NCI-H1930 (cell line): ENCODE results near the gene C18orf63.

Experiments used
- DNase-seq, 2 experiments: peaks; one replicate each; lab custom pipeline; 2025; lab: John Stamatoyannopoulos, UW

The C18orf63 gene

DNA sequence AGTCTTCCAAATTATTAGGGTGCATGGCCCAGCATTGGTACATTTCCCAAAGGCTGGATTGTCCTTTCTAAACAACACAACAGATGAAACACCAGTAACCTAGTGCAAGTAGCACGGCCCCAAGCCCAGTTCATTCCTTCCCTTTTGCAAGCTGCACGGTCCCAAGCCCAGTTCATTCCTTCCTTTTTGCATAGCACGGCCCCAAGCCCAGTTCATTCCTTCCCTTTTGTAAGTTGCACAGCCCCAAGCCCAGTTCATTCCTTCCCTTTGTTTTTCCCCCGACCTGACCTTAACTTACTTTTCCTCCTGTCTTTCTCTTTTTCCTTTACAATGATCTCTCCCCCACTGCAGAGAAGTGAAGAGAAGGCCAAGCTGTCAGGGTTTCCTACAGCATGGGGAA lies 60.9 kb downstream of the C18orf63 start:
- no peak for DNase-seq

- no peak for DNase-seq
These were observed 62.1 kb downstream of the C18orf63 start for GRCh38 chr18:74377776-74378175.

- DNase-seq, result no peak
These were observed 62.6 kb downstream of the C18orf63 start for GRCh38 chr18:74378179-74378682.

DNA sequence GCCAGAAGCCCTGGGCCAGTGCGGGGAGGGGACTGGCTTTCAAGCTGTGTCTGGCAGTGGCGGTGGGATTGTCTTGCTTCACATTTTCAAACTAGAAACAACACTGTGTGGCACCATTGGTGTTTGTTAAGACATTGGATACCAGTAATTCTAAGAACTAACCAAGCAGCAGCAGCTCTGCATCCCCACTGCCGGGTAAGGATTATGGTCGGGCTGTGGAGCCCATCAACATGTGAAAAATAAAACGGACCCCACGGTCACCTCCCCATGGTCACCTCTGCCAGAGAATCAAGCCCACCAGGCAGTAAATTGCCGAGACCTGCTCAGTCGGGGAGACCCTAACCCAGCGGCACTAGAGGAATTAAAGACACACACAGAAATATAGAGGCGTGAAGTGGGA lies 65.3 kb downstream of the C18orf63 start:
- DNase-seq, result no peak

DNA sequence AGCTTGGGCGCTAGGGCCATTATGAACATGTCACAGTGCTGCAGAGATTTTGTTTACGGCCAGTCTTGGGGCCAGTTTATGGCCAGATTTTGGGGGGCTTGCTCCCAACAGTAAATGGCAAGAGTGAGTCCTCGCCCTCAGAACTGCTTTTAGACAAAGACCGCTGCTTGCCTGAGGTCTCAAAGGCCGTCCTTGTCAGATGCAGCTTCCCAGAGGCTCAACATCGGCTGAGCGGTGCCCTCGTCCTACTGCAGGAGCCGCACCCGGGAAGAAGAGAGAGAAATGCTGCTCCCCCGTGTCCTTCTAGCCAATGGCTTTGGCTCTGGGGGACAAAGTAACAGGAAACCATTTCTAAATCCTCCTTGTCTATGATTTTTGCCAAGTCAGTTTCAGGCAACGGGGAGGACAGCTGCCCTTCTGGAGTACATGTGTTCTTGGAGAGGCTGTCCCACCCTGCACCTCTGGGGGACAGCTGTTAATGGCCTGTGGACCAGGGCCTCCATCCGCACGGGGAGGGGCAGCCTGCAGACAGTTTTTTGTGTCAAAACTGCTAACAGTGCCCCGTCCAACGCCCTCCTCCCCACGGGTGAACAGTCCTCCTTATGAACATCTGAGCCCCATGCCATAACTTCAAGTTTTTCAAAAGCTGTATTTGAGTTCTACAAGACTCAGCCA lies 66.1 kb downstream of the C18orf63 start:
- DNase-seq, result no peak

GRCh38 chr18:74382481-74383017 lies 66.9 kb downstream of the C18orf63 start:
- no peak for DNase-seq

GRCh38 chr18:74387383-74387782 lies 71.7 kb downstream of the C18orf63 start:
- DNase-seq, result no peak

- no peak for DNase-seq
These were observed 72.6 kb downstream of the C18orf63 start for GRCh38 chr18:74388227-74388626.

DNA sequence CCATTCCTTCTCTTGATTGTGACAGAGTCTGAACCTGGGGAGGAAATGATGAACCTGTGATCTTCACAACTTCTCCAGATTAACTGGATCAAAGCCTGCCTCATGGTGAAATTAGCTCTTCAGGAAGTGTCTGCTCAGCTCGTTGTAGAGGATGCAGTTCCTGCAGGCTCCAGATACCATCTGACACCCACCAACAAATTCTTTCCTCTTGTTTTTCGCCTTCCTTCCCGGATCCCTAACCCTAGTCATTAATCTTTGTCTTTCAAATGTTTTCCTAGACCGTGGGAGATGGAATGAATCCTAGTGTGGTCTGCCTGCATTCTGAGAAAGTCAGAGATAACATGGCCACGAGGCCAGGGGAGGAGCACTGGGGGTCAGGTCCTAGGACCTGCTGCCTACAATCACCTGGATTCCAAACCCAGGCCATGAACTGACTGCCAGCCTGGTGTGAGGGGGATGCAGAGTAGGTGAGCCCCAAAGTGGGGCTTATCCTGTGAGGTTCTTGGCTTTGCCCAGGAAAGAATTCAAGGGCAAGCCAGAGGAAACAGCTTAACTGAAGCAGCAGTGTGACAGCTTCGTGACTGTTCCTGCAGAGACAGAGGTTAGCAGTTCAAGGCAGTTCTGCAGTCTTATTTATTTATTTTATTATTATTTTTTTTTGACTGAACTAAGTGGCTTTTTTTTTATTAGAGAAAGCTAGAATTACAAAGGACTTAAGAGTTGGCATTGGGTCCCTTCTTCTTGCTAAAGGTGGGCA lies 73.7 kb downstream of the C18orf63 start:
- DNase-seq, result no peak

DNA sequence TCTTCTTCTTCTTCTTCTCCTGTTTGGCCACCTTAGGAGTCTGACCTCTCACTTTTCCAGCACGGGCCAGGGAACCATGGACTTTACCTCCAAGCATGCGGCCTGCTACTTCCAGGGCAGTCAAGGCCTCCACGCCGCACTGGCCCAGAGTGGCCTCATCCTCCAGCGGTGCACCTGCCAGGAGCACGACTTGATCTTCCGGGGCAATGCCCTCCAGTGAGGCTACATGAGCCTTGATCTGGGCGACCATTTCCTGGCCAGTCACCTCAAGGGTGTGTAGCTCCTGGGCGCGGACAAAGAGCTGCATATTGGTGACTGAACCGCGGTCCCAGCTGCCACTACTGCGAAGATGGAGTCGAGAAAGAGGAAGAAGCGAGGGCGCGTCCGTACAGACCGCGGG lies 74.4 kb downstream of the C18orf63 start:
- DNase-seq, result no peak

DNA sequence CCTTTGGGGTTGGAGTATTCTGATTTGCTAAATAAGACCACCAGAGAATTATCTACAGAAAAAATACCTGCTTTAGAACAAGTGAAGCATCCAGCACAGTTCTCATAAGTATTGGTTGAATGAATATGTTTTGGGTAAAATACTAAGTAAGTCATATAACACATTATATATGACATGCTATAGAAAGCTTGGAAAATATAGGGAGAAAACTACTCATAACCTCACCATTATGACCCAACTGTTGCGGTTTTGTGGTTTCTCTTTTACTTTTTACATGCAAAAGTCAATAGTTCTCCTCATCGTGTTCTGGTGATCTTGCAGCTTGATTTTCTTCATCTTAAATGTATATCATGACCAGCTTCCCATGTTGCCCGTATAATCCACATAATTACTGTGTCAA lies 75.3 kb downstream of the C18orf63 start:
- no peak for DNase-seq

GRCh38 chr18:74392323-74392722 lies 76.7 kb downstream of the C18orf63 start:
- DNase-seq, result no peak

DNA sequence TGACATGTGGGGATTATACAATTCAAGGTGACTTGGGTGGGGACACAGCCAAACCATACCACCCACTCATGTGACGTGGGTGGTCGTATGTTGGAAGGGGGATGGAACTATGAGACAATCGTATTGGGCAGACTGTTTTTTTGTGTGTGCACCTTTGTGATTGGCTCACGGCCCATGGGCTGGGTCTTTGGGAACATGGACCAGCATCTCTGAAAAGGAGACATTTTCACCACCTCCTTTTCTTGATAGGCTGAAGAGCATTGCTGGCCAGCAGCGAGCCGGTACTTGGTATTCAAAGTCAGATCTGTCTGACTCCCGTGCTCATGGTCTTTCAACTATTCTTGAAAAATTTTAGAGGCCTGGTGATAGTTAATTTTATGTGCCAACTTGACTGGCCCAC lies 79.4 kb downstream of the C18orf63 start:
- no peak for DNase-seq

GRCh38 chr18:74395648-74396154 lies 80.1 kb downstream of the C18orf63 start:
- DNase-seq, result no peak

DNA sequence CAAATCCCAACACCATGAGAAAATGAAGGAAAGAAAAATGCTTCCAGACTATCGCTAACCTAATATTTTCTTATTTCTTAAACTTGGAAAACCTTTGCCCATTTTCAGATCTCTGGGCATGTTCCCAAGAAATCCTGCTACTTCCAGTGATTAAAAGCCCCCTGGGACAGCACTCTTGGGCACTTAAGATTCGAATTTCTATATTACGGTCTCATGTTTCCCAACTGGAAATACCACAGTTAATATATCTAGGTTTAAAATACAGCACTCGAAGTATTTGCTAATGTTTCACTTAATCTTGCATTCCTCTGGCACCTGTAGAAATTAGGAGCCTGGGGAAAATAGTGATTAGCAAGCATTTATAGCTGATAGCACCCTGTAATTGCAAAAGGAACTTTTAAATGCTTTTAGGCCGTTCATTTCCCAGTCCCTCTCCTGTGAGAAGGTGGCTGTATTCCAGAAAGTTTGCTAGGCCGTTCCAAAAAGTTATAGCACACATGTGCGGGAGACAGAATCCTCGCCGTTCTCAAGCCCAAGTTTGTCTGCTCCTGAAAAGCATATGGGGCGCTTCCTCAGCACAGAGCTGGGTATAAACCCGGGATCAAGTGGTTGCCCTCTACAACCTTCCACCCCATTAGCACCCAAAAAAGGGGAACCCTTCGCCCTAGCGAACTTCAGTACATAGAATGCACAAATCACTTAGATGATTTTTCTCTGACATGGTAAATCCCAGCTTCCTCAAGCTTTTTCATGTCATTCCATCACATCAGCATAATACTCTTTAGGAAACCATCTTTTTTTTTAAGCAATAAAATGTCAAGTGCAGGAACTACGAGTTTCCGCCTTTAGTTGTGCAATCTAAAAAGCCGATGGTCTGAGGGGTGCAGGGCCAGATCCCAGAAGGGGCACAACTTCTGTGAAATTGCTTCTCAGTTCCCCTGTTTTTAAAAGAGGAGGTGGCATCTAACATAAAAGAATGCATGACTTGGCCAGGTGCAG lies 80.8 kb downstream of the C18orf63 start:
- no peak for DNase-seq

DNA sequence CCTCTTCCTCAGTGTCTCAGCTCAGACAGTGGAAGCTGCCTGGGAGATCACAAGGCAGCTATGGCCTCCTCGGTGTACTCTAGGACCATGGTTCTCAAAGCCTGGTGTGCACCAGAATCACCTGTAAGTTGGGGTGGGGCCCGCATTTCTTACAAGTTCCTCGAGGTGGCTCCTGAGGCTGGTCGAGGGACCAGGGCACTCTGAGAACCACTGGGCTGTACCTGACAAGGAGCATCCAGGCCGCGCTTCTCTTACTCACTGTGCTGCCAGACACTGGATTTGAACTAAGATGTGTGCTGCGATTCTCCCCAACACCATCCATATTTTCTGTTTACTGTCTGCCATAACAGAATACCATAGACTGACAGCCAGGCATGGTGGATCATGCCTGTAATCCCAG lies 81.9 kb downstream of the C18orf63 start:
- DNase-seq, result no peak

GRCh38 chr18:74399091-74399887 lies 83.7 kb downstream of the C18orf63 start:
- DNase-seq, result no peak

- DNase-seq, result no peak
These were observed 85.2 kb downstream of the C18orf63 start for GRCh38 chr18:74400813-74401212.

- no peak for DNase-seq
These were observed 87.3 kb downstream of the C18orf63 start for GRCh38 chr18:74402806-74403433.

DNA sequence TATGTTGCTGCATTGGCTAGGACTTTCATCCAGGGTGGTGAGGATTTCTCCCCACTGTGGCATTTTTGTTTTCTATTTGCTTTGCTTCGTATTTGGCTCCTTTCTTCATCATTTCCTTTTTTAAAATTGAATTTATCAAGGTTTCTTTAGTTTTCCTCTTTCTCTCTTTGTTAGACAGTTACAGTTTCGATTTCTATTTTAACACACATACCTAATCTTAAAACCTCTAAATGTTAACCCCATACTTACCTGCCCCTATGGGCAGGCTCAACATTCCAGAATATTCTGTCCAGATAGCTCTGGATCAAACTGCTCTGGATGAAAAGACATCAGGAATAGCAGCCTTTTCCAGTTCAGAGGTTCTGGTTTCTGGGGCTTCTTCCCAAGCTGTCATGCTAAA lies 92.2 kb downstream of the C18orf63 start:
- DNase-seq, result no peak
